Measurements from ENCODE around the gene STARD3. TPM values are rescaled to one million over a fixed set of nuclear protein-coding genes. Genes with fewer than 3 reads are reported as not detected.

STARD3 gene
- polyA plus RNA-seq, 2 of the 4 experiments (the other 2 are of a cell fraction): 54.6 to 56.0 TPM

- Histone ChIP-seq H3K4me2 (no peak overlapping the region), H3K9me3 (no peaks in the 10 kb centered on the region), H3K4me3 (no peak overlapping the region), H3K27ac (no peak overlapping the region), H3K4me1 (peaks cover 49% of the 10 kb centered on the region)
- FAIRE-seq (no peak), DNase-seq (ENCODE audit: low read depth in 1 of 2, low spot score in 1 of 2) (no peak), ATAC-seq (no peak)
- POLR2A ChIA-PET: no interaction called here
- WGBS (ENCODE audit: missing lambda C conversion rate): 87% methylated on average over 8 of the region's 8 CpGs
- TF ChIP-seq NFE2L2 (conservative IDR thresholded peaks at IDR 0.05; ENCODE audit: low read length): no peak
- CTCF ChIA-PET: interaction anchor here (0.9 to 50.7 kb wide), 9 partner anchors 9 to 69 kb away, joined by 3 to 1391 read pairs (median 7); partner anchors contain the start of genes MIEN1, PPP1R1B and STARD3
These were observed 69.4 kb downstream of the STARD3 start for GRCh38 chr17:39706383-39706782.

GRCh38 chr17:39706921-39707337 is 70.0 kb downstream of the STARD3 start:
- Histone ChIP-seq H3K4me3 (no peak overlapping the region), H3K4me1 (peaks cover 44% of the 10 kb centered on the region), H3K4me2 (no peak overlapping the region), H3K9me3 (no peaks in the 10 kb centered on the region), H3K27ac (no peak overlapping the region)
- POLR2A ChIA-PET: no interaction called here
- no peak for FAIRE-seq
- ATAC-seq: no peak
- DNase-seq (ENCODE audit: low read depth in 1 of 2, low spot score in 1 of 2): no peak
- CTCF ChIA-PET: interaction anchor here (0.9 to 50.7 kb wide), 7 partner anchors 13 to 70 kb away, joined by 3 to 1391 read pairs (median 7); partner anchors contain the start of genes MIEN1, PPP1R1B and STARD3
- TF ChIP-seq GATA3 (IDR thresholded peaks at IDR 0.05; ENCODE audit: borderline replicate concordance): no peak
- no peak for TF ChIP-seq RAD21 (conservative IDR thresholded peaks at IDR 0.05 in 1 of 2, IDR thresholded peaks at IDR 0.05 in 1 of 2)
- no peak for TF ChIP-seq HMGXB4 (CRISPR knock-in tag; IDR thresholded peaks at IDR 0.05; ENCODE audit: borderline replicate concordance)
- no peak for TF ChIP-seq RARB (CRISPR knock-in tag; IDR thresholded peaks at IDR 0.05)
- no peak for TF ChIP-seq HES2 (IDR thresholded peaks at IDR 0.05)
- TF ChIP-seq FOSL2 (IDR thresholded peaks at IDR 0.05): no peak
- no peak for TF ChIP-seq FOSL2 (CRISPR knock-in tag; IDR thresholded peaks at IDR 0.05)
- no peak for TF ChIP-seq ZSCAN20 (CRISPR knock-in tag; IDR thresholded peaks at IDR 0.05)
- no peak for TF ChIP-seq POLR2A (IDR thresholded peaks at IDR 0.05; ENCODE audit: low read length)
- TF ChIP-seq TP53 (CRISPR knock-in tag; IDR thresholded peaks at IDR 0.05): no peak
- TF ChIP-seq KDM5A (IDR thresholded peaks at IDR 0.05): no peak
- TF ChIP-seq CBX8 (IDR thresholded peaks at IDR 0.05): no peak
- TF ChIP-seq EP300 (IDR thresholded peaks at IDR 0.05): no peak
- TF ChIP-seq HOXB5 (CRISPR knock-in tag; IDR thresholded peaks at IDR 0.05): no peak
- no peak for TF ChIP-seq MAZ (IDR thresholded peaks at IDR 0.05; ENCODE audit: borderline replicate concordance, low read depth, low read length)
- TF ChIP-seq MAFK (IDR thresholded peaks at IDR 0.05; ENCODE audit: partially characterized antibody): no peak
- TF ChIP-seq HEYL (CRISPR knock-in tag; IDR thresholded peaks at IDR 0.05): no peak
- TF ChIP-seq EHF (CRISPR knock-in tag; IDR thresholded peaks at IDR 0.05): no peak
- TF ChIP-seq USF2 (IDR thresholded peaks at IDR 0.05): no peak
- WGBS (ENCODE audit: missing lambda C conversion rate): 86% methylated on average over 7 of the region's 7 CpGs

GRCh38 chr17:39709319-39709997 is 72.5 kb downstream of the STARD3 start:
- Histone ChIP-seq H3K9me3 (no peaks in the 10 kb centered on the region), H3K4me2 (no peak overlapping the region), H3K4me3 (no peak overlapping the region), H3K4me1 (peaks cover 19% of the 10 kb centered on the region), H3K27ac (no peak overlapping the region)
- WGBS (ENCODE audit: missing lambda C conversion rate): 87% methylated on average over 14 of the region's 14 CpGs
- ChIA-PET CTCF (interaction anchor here (0.7 to 50.7 kb wide), 9 partner anchors 9 to 72 kb away, joined by 3 to 1391 read pairs (median 6); partner anchors contain the start of genes ERBB2, MIEN1, PPP1R1B and STARD3), POLR2A (interaction anchor here (1.7 to 1.9 kb wide), 2 partner anchors 9 to 22 kb away, joined by 5 to 8 read pairs; partner anchors contain the start of genes ERBB2 and PGAP3)
- FAIRE-seq (no peak), DNase-seq (ENCODE audit: low read depth in 1 of 2, low spot score in 1 of 2) (no peak), ATAC-seq (no peak)
- no peak for TF ChIP-seq FOXS1 (CRISPR knock-in tag; IDR thresholded peaks at IDR 0.05)
- no peak for TF ChIP-seq CBX8 (IDR thresholded peaks at IDR 0.05)
- no peak for TF ChIP-seq HDAC2 (IDR thresholded peaks at IDR 0.05)
- TF ChIP-seq ESRRA (IDR thresholded peaks at IDR 0.05; ENCODE audit: borderline replicate concordance, low read length): no peak
- no peak for TF ChIP-seq POLR2AphosphoS2 (conservative IDR thresholded peaks at IDR 0.05; ENCODE audit: low read length)
- TF ChIP-seq CTCF (IDR thresholded peaks at IDR 0.05): no peak
- no peak for TF ChIP-seq E2F6 (IDR thresholded peaks at IDR 0.05; ENCODE audit: borderline replicate concordance, low read depth)
